ENCODE measurements around the gene HBG2.
"Not testable (repeated sequence)": the region's sequence is repeated elsewhere in the genome, so short reads cannot be mapped to it uniquely, and the experiment has no call there.

Gene HBG2

GRCh38 chr11:5252192-5252918 is 2.2 kb downstream of the HBG2 start:
- TF ChIP-seq CREB1 (IDR thresholded peaks at IDR 0.05; ENCODE audit: low read depth) = no peak
- TF ChIP-seq YY1 (IDR thresholded peaks at IDR 0.05; ENCODE audit: low read depth) = no peak

DNA sequence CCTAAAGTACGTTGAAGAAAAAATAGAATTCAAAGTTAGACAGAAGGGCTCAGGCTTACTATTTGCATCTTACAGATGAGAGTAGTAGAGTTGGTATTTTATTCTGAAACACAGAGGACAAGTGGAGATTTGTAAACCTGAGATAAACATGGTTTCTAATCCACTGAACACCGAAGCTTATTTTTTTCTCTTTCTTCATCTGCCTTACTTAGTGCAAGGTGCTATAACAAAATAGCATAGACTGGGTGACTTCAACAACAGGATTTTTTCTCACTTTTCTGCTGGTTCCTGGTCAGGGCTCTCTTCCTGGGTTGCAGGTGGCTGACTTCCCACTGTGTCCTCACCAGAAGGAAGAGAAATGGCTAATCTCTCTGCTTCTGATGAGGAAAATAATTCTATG is 2.8 kb downstream of the HBG2 start:
- TF ChIP-seq, protein P1, sequence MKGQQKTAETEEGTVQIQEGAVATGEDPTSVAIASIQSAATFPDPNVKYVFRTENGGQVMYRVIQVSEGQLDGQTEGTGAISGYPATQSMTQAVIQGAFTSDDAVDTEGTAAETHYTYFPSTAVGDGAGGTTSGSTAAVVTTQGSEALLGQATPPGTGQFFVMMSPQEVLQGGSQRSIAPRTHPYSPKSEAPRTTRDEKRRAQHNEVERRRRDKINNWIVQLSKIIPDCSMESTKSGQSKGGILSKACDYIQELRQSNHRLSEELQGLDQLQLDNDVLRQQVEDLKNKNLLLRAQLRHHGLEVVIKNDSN (IDR thresholded peaks at IDR 0.05) = no peak
- no peak for TF ChIP-seq ZBTB7A (IDR thresholded peaks at IDR 0.05; ENCODE audit: low read depth)
- no peak for TF ChIP-seq TAF1 (IDR thresholded peaks at IDR 0.05; ENCODE audit: low read depth)
- no peak for TF ChIP-seq EGR1 (IDR thresholded peaks at IDR 0.05)
- no peak for TF ChIP-seq TEAD4 (IDR thresholded peaks at IDR 0.05)
- TF ChIP-seq YY1 (IDR thresholded peaks at IDR 0.05; ENCODE audit: low read depth) = no peak
- TF ChIP-seq CEBPB (IDR thresholded peaks at IDR 0.05) = no peak
- no peak for TF ChIP-seq RAD21 (IDR thresholded peaks at IDR 0.05; ENCODE audit: low read depth)
- TF ChIP-seq FOXM1 (IDR thresholded peaks at IDR 0.05; ENCODE audit: borderline replicate concordance, low read depth) = no peak
- no peak for TF ChIP-seq CREB1 (IDR thresholded peaks at IDR 0.05; ENCODE audit: low read depth)
- no peak for TF ChIP-seq NFIC (IDR thresholded peaks at IDR 0.05)
- TF ChIP-seq REST (IDR thresholded peaks at IDR 0.05; ENCODE audit: low read depth) = no peak
- TF ChIP-seq, protein P2, sequence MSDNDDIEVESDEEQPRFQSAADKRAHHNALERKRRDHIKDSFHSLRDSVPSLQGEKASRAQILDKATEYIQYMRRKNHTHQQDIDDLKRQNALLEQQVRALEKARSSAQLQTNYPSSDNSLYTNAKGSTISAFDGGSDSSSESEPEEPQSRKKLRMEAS (IDR thresholded peaks at IDR 0.05) = no peak
- TF ChIP-seq TCF12 (IDR thresholded peaks at IDR 0.05; ENCODE audit: low read depth) = no peak
- TF ChIP-seq EP300 (IDR thresholded peaks at IDR 0.05; ENCODE audit: borderline replicate concordance) = no peak

DNA sequence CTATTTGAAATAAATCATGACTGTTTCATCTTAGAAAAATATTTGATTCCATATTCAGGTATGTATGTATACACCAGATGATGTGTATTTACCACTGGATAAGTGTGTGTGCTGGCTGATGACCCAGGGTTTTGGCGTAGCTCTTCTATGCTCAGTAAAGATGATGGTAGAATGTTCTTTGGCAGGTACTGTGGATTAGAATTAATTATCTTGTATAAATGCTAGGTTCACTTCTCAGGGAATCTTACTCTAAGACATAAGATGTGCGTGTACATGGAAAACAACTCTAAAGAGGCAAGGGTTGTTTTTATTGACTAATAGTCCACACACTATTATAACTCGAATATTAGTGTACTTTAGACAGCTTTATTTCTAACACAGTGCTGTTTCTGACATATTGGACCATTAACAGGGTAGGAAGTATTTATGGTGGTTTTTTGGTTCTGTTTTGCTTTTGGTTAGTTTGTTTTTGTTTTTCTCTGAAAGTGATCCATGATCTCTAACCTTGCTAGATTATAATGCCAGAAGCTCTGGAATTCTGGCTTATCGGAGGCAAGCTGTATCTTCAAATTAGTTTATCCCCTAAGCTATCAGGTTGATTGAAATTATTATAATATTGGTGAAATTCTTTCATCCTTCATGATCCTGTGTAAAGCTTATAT is 3.9 kb downstream of the HBG2 start:
- TF ChIP-seq CEBPB (IDR thresholded peaks at IDR 0.05) = no peak
- TF ChIP-seq YY1 (IDR thresholded peaks at IDR 0.05; ENCODE audit: low read depth) = no peak
- no peak for TF ChIP-seq ZBTB7A (IDR thresholded peaks at IDR 0.05; ENCODE audit: low read depth)
- TF ChIP-seq, protein P2 (IDR thresholded peaks at IDR 0.05) = no peak
- TF ChIP-seq, protein P1 (IDR thresholded peaks at IDR 0.05) = no peak
- no peak for TF ChIP-seq TEAD4 (IDR thresholded peaks at IDR 0.05)
- TF ChIP-seq NFIC (IDR thresholded peaks at IDR 0.05) = no peak
- TF ChIP-seq EGR1 (IDR thresholded peaks at IDR 0.05) = no peak
- no peak for TF ChIP-seq EP300 (IDR thresholded peaks at IDR 0.05; ENCODE audit: borderline replicate concordance)
- no peak for TF ChIP-seq TCF12 (IDR thresholded peaks at IDR 0.05; ENCODE audit: low read depth)
- TF ChIP-seq RAD21 (IDR thresholded peaks at IDR 0.05; ENCODE audit: low read depth) = no peak
- no peak for TF ChIP-seq TAF1 (IDR thresholded peaks at IDR 0.05; ENCODE audit: low read depth)
- no peak for TF ChIP-seq CREB1 (IDR thresholded peaks at IDR 0.05; ENCODE audit: low read depth)

- TF ChIP-seq NFIC (IDR thresholded peaks at IDR 0.05); CREB1 (IDR thresholded peaks at IDR 0.05; ENCODE audit: low read depth): not testable (repeated sequence)
- TF ChIP-seq, protein P1 (IDR thresholded peaks at IDR 0.05) = not testable (repeated sequence)
Measured at GRCh38 chr11:5249807-5250396, 4.7 kb downstream of the HBG2 start, which contains the start of gene HBG1. TSS of gene HBG1 (minus strand) at chr11:5249857. CDS start at chr11:5249804, 53 bp downstream.

- TF ChIP-seq FOXM1 (IDR thresholded peaks at IDR 0.05; ENCODE audit: borderline replicate concordance, low read depth) = no peak
- no peak for TF ChIP-seq ZBTB7A (IDR thresholded peaks at IDR 0.05; ENCODE audit: low read depth)
- TF ChIP-seq CREB1 (IDR thresholded peaks at IDR 0.05; ENCODE audit: low read depth) = no peak
- no peak for TF ChIP-seq RAD21 (IDR thresholded peaks at IDR 0.05; ENCODE audit: low read depth)
- TF ChIP-seq CEBPB (IDR thresholded peaks at IDR 0.05) = no peak
- TF ChIP-seq REST (IDR thresholded peaks at IDR 0.05; ENCODE audit: low read depth) = no peak
- TF ChIP-seq, protein P1 (IDR thresholded peaks at IDR 0.05) = no peak
- TF ChIP-seq YY1 (IDR thresholded peaks at IDR 0.05; ENCODE audit: low read depth) = no peak
Measured at GRCh38 chr11:5247472-5248192, 6.9 kb downstream of the HBG2 start.

Measured in Ishikawa (cell line).